CD8-positive, alpha-beta memory T cell (primary cell): ENCODE results near the gene TFDP1. TPM values are rescaled to one million over a fixed set of nuclear protein-coding genes. Genes with fewer than 3 reads are reported as not detected.
"Not testable (repeated sequence)": the region's sequence is repeated elsewhere in the genome, so short reads cannot be mapped to it uniquely, and the experiment has no call there.

Experiments used
- CTCF ChIA-PET: fragments of 350-600 bp; sonication (Branson Sonifier 250); formaldehyde crosslinking; loops from one replicate; lab custom pipeline; 2021; ENCODE audit warnings: antibody characterized with exemption; lab: Charles Lee
- POLR2A ChIA-PET: fragments of 350-600 bp; sonication (Branson Sonifier 250); formaldehyde crosslinking; loops from one replicate; lab custom pipeline; 2021; ENCODE audit warnings: antibody characterized with exemption; lab: Charles Lee
- DNase-seq, 5 donors: peaks; one replicate each; pipeline versions ENCODE4 v3.0.0 to v3.0.0-alpha.2; 2020 to 2022; ENCODE audit warnings: mixed read lengths in 1 of 5
- H3K27ac ChIP-seq: one replicate; pipeline ENCODE4 v1.7.0; 2013; ENCODE audit warnings: low read depth, mild to moderate bottlenecking, low read length, moderate library complexity
- H3K27me3 ChIP-seq: 2 replicates; pipeline ENCODE4 v1.7.0; 2013; ENCODE audit warnings: low read length, mild to moderate bottlenecking; ENCODE audit not compliant: insufficient read depth, poor library complexity, severe bottlenecking
- H3K36me3 ChIP-seq: 2 replicates; pipeline ENCODE4 v1.7.0; 2013; ENCODE audit warnings: mild to moderate bottlenecking, low read length, moderate library complexity; ENCODE audit not compliant: insufficient read depth
- H3K4me1 ChIP-seq: 2 replicates; pipeline ENCODE4 v1.7.0; 2013; ENCODE audit warnings: mild to moderate bottlenecking, low read length, moderate library complexity; ENCODE audit not compliant: insufficient read depth
- H3K4me3 ChIP-seq: 2 replicates; pipeline ENCODE4 v1.7.0; 2013; ENCODE audit warnings: mild to moderate bottlenecking, low read length
- H3K9me3 ChIP-seq: 2 replicates; pipeline ENCODE4 v1.7.0; 2013; ENCODE audit warnings: mild to moderate bottlenecking, low read length
- H3K27ac Mint-ChIP-seq, 8 donors: one replicate each; pipeline ENCODE4 v1.8.0; 2020 to 2021; ENCODE audit warnings: mixed read lengths in 8 of 8, mild to moderate bottlenecking in 6 of 8, inconsistent platforms in 3 of 8, moderate library complexity in 3 of 8
- H3K27me3 Mint-ChIP-seq, 2 donors: one replicate each; pipeline ENCODE4 v1.8.0; 2020 to 2021; ENCODE audit warnings: mixed read lengths in 2 of 2, mild to moderate bottlenecking in 1 of 2, moderate library complexity in 1 of 2
- H3K36me3 Mint-ChIP-seq, 3 donors: one replicate each; pipeline ENCODE4 v1.8.0; 2020 to 2021; ENCODE audit warnings: mixed read lengths in 3 of 3, inconsistent platforms in 1 of 3, mild to moderate bottlenecking in 1 of 3
- H3K4me1 Mint-ChIP-seq, 3 donors: one replicate each; pipeline ENCODE4 v1.8.0; 2020 to 2021; ENCODE audit warnings: mixed read lengths in 3 of 3, inconsistent platforms in 1 of 3, mild to moderate bottlenecking in 1 of 3
- H3K4me3 Mint-ChIP-seq, 7 donors: one replicate each; pipeline ENCODE4 v1.8.0; 2020 to 2021; ENCODE audit warnings: mixed read lengths in 7 of 7, mild to moderate bottlenecking in 6 of 7, moderate library complexity in 4 of 7, inconsistent platforms in 2 of 7
- H3K9me3 Mint-ChIP-seq, 5 donors: one replicate each; pipeline ENCODE4 v1.8.0; 2020 to 2022; ENCODE audit warnings: mixed read lengths in 5 of 5, mild to moderate bottlenecking in 3 of 5, moderate library complexity in 2 of 5, inconsistent platforms in 1 of 5
- polyA plus RNA-seq: library from polyadenylated mRNA; unstranded; fragments of 300-500 nt; fragmentation: Illumina TruSeq; gene quantifications from one replicate; pipeline ENCODE4 v1.2.3, GENCODE V29; 2021
- total RNA-seq, 2 experiments: library from RNA; stranded (reverse); gene quantifications; one replicate each; pipeline ENCODE4 v1.2.3, GENCODE V29; 2021

The TFDP1 gene
- total and polyA plus RNA-seq, 3 experiments from 2014 or later, result 59.6 to 184 (median 176) TPM

DNA sequence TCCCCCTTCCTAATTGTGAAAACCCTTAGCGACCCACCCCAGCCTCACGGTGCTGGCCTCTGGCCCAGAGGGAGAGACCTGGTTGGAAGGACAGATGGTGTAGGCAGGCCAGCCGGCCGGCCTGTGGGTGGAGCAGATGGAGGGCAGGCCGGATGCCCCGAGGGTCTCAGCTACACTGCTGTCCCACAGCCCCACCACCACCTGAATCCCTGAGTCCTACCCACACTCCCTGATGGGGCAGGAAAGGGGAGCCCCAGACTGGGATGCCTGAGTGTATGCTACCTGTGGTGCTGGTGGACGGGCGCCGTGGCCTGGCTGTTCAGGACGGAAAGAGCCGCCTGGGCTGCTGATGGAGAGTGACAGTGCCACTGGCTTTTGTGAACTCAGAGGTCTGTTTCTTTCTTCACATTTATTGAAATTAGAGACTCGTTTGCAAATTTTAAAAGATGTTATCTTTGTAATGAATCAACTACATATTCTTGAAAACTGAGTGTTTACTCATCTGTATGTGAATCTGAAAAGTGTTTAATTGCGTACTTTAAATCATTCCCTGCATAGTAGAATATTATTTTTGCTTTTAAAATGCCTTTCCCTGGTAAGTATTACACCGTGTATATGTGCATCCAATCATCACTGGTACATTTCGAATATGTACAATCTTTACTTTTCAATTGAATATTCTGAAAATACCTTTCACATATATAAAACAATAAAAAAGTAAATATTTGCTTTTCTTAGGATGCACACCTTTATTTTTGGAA lies 35.7 kb downstream of the TFDP1 start:
- no peak overlapping the region for H3K4me3 ChIP-seq
- no peaks in the 10 kb centered on the region for H3K27me3 Mint-ChIP-seq
- POLR2A ChIA-PET, result no interaction called here
- peak in 1 of 5 donors; percentile 33 for DNase-seq
- H3K27ac Mint-ChIP-seq, result peak overlapping the region in 1 of 8 donors; percentile 53
- no peaks in the 10 kb centered on the region for H3K9me3 ChIP-seq
- peaks cover 7 to 11% (median 8%) of the 10 kb centered on the region in 3 donors for H3K4me1 Mint-ChIP-seq
- H3K4me3 Mint-ChIP-seq, result no peak overlapping the region
- H3K9me3 Mint-ChIP-seq, result no peaks in the 10 kb centered on the region
- no peak overlapping the region for H3K27ac ChIP-seq
- no peaks in the 10 kb centered on the region for H3K36me3 ChIP-seq
- H3K4me1 ChIP-seq, result no peaks in the 10 kb centered on the region
- CTCF ChIA-PET, result no interaction called here
- no peaks in the 10 kb centered on the region for H3K27me3 ChIP-seq
- peaks cover 0 to 28% (median 5%) of the 10 kb centered on the region in 3 donors for H3K36me3 Mint-ChIP-seq

DNA sequence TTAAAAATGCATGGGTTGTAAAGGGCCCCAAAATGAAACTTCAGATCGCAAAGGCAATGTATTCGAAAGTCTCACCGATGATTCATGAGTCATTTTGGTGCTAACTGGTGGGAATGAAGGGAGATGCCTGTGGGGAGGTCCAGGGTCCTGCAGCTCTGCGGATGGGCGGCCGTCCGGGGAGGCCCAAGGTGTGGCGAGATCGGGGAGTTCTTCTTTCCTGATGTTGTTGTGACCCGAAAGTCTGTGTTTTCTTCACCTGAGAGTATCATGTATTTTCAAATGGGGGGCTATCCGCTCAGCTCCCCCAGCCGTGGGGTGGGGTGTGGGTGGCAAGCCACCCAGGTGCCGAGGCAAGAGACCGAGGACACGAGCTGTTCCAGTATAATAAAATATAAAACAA lies 36.5 kb downstream of the TFDP1 start:
- no peaks in the 10 kb centered on the region for H3K9me3 Mint-ChIP-seq
- POLR2A ChIA-PET, result no interaction called here

GRCh38 chr13:113621498-113621897 lies 36.9 kb downstream of the TFDP1 start:
- H3K9me3 ChIP-seq, H3K4me3 Mint-ChIP-seq, POLR2A ChIA-PET, H3K9me3 Mint-ChIP-seq, H3K27ac ChIP-seq, H3K4me1 ChIP-seq, H3K27me3 ChIP-seq, H3K36me3 ChIP-seq, H3K27me3 Mint-ChIP-seq, CTCF ChIA-PET, H3K4me3 ChIP-seq: not testable (repeated sequence)
- Mint-ChIP-seq H3K36me3 (peaks cover 0 to 25% (median 5%) of the 10 kb centered on the region in 3 donors), H3K27ac (peak overlapping the region in 1 of 8 donors; percentile 63), H3K4me1 (peaks cover 4 to 11% (median 7%) of the 10 kb centered on the region in 3 donors)
- DNase-seq, result peak in 1 of 5 donors; percentile 30

More for the DNA sequence above, 36.5 kb downstream of the TFDP1 start:
- H3K4me3 Mint-ChIP-seq, result peak overlapping the region in 1 of 7 donors; percentile 44
- peak in 1 of 5 donors; percentile 4 for DNase-seq
- no peak overlapping the region for H3K27ac ChIP-seq
- H3K4me1 ChIP-seq, result no peaks in the 10 kb centered on the region
- H3K27me3 Mint-ChIP-seq, result no peaks in the 10 kb centered on the region
- H3K4me1 Mint-ChIP-seq, result peaks cover 7 to 11% (median 8%) of the 10 kb centered on the region in 3 donors
- no peaks in the 10 kb centered on the region for H3K27me3 ChIP-seq
- CTCF ChIA-PET, result no interaction called here
- no peak overlapping the region for H3K27ac Mint-ChIP-seq
- no peaks in the 10 kb centered on the region for H3K36me3 ChIP-seq
- peaks cover 0 to 28% (median 5%) of the 10 kb centered on the region in 3 donors for H3K36me3 Mint-ChIP-seq
- no peak overlapping the region for H3K4me3 ChIP-seq
- H3K9me3 ChIP-seq, result no peaks in the 10 kb centered on the region

GRCh38 chr13:113621986-113622550 lies 37.5 kb downstream of the TFDP1 start:
- H3K27me3 Mint-ChIP-seq, H3K4me1 ChIP-seq, H3K27me3 ChIP-seq, H3K4me3 Mint-ChIP-seq, CTCF ChIA-PET, H3K9me3 Mint-ChIP-seq, H3K9me3 ChIP-seq, H3K4me3 ChIP-seq, H3K27ac ChIP-seq, POLR2A ChIA-PET, H3K36me3 ChIP-seq: not testable (repeated sequence)
- Mint-ChIP-seq H3K27ac (peak overlapping the region in 4 of 8 donors; percentile 26 to 63 (median 55)), H3K4me1 (peaks cover 2 to 15% (median 3%) of the 10 kb centered on the region in 3 donors), H3K36me3 (peaks cover 0 to 27% (median 5%) of the 10 kb centered on the region in 3 donors)
- peak in 1 of 5 donors; percentile 14 for DNase-seq

DNA sequence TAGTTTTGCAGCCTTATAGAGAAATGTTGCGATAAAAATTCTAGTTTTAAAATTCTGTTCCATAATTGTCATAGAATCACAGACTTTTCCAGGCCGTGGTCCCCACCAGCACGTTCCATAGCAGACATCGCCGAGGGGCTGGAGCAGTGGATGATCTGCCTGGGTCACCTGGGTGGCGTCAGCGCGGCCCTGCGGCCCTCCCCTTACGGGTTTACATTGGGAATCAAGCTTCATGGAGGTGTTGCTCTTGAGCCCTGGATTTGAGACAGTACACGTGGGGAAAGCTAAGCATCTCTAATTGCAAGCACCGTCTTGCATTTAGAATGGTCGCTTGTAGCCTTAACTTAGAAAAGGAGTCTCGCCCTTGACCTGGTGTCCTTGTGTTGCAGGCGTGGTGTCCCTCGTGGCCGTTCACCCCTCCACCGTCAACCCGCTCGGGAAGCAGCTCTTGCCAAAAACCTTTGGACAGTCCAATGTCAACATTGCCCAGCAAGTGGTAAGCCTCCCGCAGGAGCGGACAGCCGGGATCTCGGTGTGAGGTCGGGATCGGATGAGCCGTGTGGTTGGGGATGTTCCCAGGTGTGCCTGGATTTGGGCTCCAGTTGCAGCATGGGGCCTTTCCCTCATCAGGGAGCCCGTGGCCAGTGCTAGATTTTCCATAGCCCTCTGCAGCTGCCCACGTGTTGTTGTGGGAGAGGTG lies 38.4 kb downstream of the TFDP1 start:
- Histone ChIP-seq H3K36me3 (no peaks in the 10 kb centered on the region), H3K4me3 (no peak overlapping the region), H3K9me3 (no peaks in the 10 kb centered on the region), H3K27me3 (no peaks in the 10 kb centered on the region), H3K27ac (no peak overlapping the region), H3K4me1 (no peaks in the 10 kb centered on the region)
- ChIA-PET POLR2A (no interaction called here), CTCF (no interaction called here)
- H3K27me3 Mint-ChIP-seq, result no peaks in the 10 kb centered on the region
- H3K36me3 Mint-ChIP-seq, result peaks cover 0 to 31% (median 5%) of the 10 kb centered on the region in 3 donors
- H3K27ac Mint-ChIP-seq, result peak overlapping the region in 2 of 8 donors; percentile 42 to 50
- H3K4me3 Mint-ChIP-seq, result no peak overlapping the region
- DNase-seq, result peak in 1 of 5 donors; percentile 25
- H3K9me3 Mint-ChIP-seq, result no peaks in the 10 kb centered on the region
- peaks cover 2 to 11% (median 3%) of the 10 kb centered on the region in 3 donors for H3K4me1 Mint-ChIP-seq

DNA sequence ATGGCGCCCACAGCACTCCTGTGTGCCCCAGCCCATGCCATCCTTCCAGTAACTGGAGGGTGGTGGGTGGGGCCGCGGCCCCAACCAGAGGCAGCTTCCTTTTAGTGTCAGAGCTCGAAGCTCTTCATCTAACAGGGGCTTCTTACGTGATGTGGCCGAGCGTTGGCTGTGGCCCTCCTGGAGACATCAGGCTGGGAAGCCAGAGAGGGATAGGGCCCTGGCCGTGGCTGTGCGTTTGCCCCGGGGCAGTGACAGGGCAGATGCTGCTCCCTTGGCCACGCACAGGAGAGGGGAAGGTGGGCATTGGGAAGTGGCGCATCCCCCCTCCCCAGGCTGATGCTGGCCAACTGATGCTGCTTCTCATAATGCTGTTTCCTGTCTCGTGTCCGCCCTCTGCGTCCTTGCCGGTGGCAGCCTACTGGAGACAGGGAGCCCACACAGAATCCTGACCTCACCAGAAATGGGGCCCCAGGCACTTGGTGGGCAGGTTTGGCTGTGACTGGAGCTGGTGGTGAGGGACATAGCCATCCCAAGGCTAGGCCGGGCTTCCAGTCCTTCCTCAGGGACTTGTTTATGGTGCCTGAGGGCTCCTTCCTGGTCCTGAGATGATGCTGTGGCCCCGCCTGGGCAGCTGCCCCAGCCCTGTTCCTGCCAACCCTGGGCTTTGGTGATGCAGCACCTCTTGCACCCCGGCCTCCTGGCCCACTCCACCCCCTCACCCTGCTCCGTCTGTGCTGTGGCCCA lies 39.1 kb downstream of the TFDP1 start:
- CTCF ChIA-PET, result no interaction called here
- Mint-ChIP-seq H3K4me1 (peaks cover 0 to 5% (median 2%) of the 10 kb centered on the region in 3 donors), H3K27ac (peak overlapping the region in 2 of 8 donors; percentile 33 to 47), H3K36me3 (peaks cover 0 to 33% (median 8%) of the 10 kb centered on the region in 3 donors), H3K4me3 (no peak overlapping the region), H3K9me3 (no peaks in the 10 kb centered on the region), H3K27me3 (no peaks in the 10 kb centered on the region)
- POLR2A ChIA-PET, result no interaction called here
- no peak overlapping the region for H3K27ac ChIP-seq
- no peaks in the 10 kb centered on the region for H3K4me1 ChIP-seq
- no peaks in the 10 kb centered on the region for H3K27me3 ChIP-seq
- peak in 1 of 5 donors; percentile 33 for DNase-seq
- no peaks in the 10 kb centered on the region for H3K36me3 ChIP-seq
- no peak overlapping the region for H3K4me3 ChIP-seq
- no peaks in the 10 kb centered on the region for H3K9me3 ChIP-seq

- Histone ChIP-seq H3K9me3 (no peaks in the 10 kb centered on the region), H3K27ac (no peak overlapping the region), H3K36me3 (no peaks in the 10 kb centered on the region), H3K4me1 (no peaks in the 10 kb centered on the region), H3K27me3 (no peaks in the 10 kb centered on the region), H3K4me3 (no peak overlapping the region)
- H3K27ac Mint-ChIP-seq, result peak overlapping the region in 3 of 8 donors; percentile 32 to 55 (median 47)
- peaks cover 0 to 5% (median 2%) of the 10 kb centered on the region in 3 donors for H3K4me1 Mint-ChIP-seq
- POLR2A ChIA-PET, result no interaction called here
- peak in 1 of 5 donors; percentile 32 for DNase-seq
- no peaks in the 10 kb centered on the region for H3K9me3 Mint-ChIP-seq
- no peak overlapping the region for H3K4me3 Mint-ChIP-seq
- H3K27me3 Mint-ChIP-seq, result no peaks in the 10 kb centered on the region
- CTCF ChIA-PET, result no interaction called here
- peaks cover 0 to 35% (median 8%) of the 10 kb centered on the region in 3 donors for H3K36me3 Mint-ChIP-seq
These were observed 39.7 kb downstream of the TFDP1 start for GRCh38 chr13:113624235-113624587.
